ENCODE measurements around the gene SZT2.

SZT2 gene

DNA sequence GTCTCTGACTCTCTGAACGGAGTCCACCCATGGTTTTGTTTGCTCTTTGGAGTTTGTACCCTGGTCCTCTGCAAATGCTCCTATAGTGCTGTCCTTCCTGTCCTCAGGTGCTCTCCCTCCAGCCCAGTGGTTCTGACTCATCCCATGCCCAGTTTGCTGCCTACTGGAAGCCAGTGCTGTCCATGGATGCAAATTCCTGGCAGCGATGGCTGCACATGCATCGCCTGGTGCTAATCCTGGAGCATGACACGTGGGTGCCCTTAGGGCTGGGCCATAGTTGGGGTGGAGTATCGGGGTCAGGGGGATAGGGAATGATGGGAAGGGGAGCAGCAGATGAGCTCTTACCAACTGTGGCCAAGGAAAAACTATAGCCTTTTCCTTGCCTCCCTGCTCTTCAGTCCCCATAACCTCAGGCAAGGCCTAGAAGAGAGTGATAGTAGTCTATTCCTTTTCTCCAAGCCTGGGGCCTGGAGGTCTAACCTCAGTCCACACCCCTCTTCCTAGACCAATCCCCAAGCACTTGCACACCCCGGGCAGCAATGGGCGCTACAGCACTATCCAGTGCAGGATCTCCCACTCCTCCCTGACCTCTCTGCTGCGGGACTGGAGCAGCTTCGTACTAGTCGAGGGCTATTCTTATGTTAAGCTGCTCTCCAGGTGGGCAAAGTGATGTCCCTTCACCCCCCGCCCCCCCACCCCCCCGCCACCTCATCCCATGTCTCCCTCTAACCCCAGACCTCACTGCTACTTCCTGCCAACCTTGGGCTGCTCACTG lies 32.5 kb downstream of the SZT2 start:
- TF ChIP-seq ZNF565 (CRISPR knock-in tag; conservative IDR thresholded peaks at IDR 0.05; ENCODE audit: low read depth) = no peak
- TF ChIP-seq GLIS3 (CRISPR knock-in tag; IDR thresholded peaks at IDR 0.05) = no peak
- TF ChIP-seq ZNF70 (CRISPR knock-in tag; IDR thresholded peaks at IDR 0.05) = no peak
- no peak for TF ChIP-seq ZFP30 (CRISPR knock-in tag; IDR thresholded peaks at IDR 0.05)
- TF ChIP-seq ZNF8 (CRISPR knock-in tag; IDR thresholded peaks at IDR 0.05) = no peak
- TF ChIP-seq, protein P1, sequence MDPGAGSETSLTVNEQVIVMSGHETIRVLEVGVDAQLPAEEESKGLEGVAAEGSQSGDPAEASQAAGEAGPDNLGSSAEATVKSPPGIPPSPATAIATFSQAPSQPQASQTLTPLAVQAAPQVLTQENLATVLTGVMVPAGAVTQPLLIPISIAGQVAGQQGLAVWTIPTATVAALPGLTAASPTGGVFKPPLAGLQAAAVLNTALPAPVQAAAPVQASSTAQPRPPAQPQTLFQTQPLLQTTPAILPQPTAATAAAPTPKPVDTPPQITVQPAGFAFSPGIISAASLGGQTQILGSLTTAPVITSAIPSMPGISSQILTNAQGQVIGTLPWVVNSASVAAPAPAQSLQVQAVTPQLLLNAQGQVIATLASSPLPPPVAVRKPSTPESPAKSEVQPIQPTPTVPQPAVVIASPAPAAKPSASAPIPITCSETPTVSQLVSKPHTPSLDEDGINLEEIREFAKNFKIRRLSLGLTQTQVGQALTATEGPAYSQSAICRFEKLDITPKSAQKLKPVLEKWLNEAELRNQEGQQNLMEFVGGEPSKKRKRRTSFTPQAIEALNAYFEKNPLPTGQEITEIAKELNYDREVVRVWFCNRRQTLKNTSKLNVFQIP (CRISPR knock-in tag; IDR thresholded peaks at IDR 0.05; ENCODE audit: borderline replicate concordance, low read depth) = no peak
- no peak for TF ChIP-seq PATZ1 (CRISPR knock-in tag; IDR thresholded peaks at IDR 0.05; ENCODE audit: borderline replicate concordance)
- TF ChIP-seq SNAI2 (CRISPR knock-in tag; IDR thresholded peaks at IDR 0.05) = no peak
- TF ChIP-seq, protein P2, sequence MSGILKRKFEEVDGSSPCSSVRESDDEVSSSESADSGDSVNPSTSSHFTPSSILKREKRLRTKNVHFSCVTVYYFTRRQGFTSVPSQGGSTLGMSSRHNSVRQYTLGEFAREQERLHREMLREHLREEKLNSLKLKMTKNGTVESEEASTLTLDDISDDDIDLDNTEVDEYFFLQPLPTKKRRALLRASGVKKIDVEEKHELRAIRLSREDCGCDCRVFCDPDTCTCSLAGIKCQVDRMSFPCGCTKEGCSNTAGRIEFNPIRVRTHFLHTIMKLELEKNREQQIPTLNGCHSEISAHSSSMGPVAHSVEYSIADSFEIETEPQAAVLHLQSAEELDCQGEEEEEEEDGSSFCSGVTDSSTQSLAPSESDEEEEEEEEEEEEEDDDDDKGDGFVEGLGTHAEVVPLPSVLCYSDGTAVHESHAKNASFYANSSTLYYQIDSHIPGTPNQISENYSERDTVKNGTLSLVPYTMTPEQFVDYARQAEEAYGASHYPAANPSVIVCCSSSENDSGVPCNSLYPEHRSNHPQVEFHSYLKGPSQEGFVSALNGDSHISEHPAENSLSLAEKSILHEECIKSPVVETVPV (CRISPR knock-in tag; IDR thresholded peaks at IDR 0.05) = no peak
- TF ChIP-seq OSR1 (CRISPR knock-in tag; IDR thresholded peaks at IDR 0.05) = no peak
- TF ChIP-seq ESRRG (CRISPR knock-in tag; IDR thresholded peaks at IDR 0.05) = no peak
- no peak for TF ChIP-seq ISL1 (CRISPR knock-in tag; IDR thresholded peaks at IDR 0.05)
- TF ChIP-seq, protein P3, sequence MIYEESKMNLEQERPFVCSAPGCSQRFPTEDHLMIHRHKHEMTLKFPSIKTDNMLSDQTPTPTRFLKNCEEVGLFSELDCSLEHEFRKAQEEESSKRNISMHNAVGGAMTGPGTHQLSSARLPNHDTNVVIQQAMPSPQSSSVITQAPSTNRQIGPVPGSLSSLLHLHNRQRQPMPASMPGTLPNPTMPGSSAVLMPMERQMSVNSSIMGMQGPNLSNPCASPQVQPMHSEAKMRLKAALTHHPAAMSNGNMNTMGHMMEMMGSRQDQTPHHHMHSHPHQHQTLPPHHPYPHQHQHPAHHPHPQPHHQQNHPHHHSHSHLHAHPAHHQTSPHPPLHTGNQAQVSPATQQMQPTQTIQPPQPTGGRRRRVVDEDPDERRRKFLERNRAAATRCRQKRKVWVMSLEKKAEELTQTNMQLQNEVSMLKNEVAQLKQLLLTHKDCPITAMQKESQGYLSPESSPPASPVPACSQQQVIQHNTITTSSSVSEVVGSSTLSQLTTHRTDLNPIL (CRISPR knock-in tag; IDR thresholded peaks at IDR 0.05; ENCODE audit: low read depth) = no peak
- no peak for TF ChIP-seq PPARA (CRISPR knock-in tag; IDR thresholded peaks at IDR 0.05; ENCODE audit: borderline replicate concordance)
- TF ChIP-seq TOX (CRISPR knock-in tag; IDR thresholded peaks at IDR 0.05; ENCODE audit: borderline replicate concordance) = no peak
- ATAC-seq = no peak

DNA sequence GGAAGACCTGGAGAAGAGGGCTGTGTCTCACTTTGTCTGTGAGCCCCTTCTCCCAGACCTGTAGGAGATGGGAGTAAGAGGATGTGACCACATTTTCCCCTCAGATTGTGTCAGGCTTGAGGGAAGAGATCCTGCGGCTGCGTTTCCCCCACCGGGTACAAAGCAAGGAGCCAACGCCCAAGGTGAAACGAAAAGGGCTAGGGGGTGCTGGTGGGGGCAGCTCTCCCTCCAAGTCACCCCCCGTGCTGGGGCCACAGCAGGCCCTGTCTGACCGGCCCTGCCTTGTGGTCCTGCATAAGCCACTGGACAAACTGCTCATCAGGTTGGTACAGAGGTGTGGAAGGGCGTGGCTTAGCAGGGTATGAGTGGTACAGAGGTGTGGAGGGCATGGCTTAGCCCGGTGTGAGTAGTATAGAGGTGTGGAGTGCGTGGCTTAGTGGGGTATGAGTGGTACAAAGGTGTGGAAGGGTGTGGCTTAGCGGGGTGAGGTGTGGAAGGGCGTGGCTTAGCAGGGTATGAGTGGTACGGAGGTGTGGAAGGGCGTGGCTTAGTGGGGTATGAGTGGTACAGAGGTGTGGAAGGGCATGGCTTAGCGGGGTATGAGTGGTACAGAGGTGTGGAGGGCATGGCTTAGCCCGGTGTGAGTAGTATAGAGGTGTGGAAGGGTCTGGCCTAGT lies 33.4 kb downstream of the SZT2 start:
- no peak for ATAC-seq
- TF ChIP-seq GLIS3 (CRISPR knock-in tag; IDR thresholded peaks at IDR 0.05) (no peak), ZNF565 (CRISPR knock-in tag; conservative IDR thresholded peaks at IDR 0.05; ENCODE audit: low read depth) (no peak), ARNTL (CRISPR knock-in tag; IDR thresholded peaks at IDR 0.05; ENCODE audit: borderline replicate concordance, low read depth) (no peak), ZNF70 (CRISPR knock-in tag; IDR thresholded peaks at IDR 0.05) (no peak), OSR1 (CRISPR knock-in tag; IDR thresholded peaks at IDR 0.05) (no peak), TOX (CRISPR knock-in tag; IDR thresholded peaks at IDR 0.05; ENCODE audit: borderline replicate concordance) (no peak), TSHZ2 (CRISPR knock-in tag; IDR thresholded peaks at IDR 0.05) (no peak), SNAI2 (CRISPR knock-in tag; IDR thresholded peaks at IDR 0.05) (no peak)
- TF ChIP-seq, protein P2 (CRISPR knock-in tag; IDR thresholded peaks at IDR 0.05) = no peak
